ENCODE measurements around the gene INPP4B. TPM values are rescaled to one million over a fixed set of nuclear protein-coding genes. Genes with fewer than 3 reads are reported as not detected.

Gene INPP4B
- total and polyA plus RNA-seq, 2 donors (not counting 1 experiment from before 2014, with no cell fraction given), result 0.03 TPM; not detected in 1

GRCh38 chr4:141977433-141977832 lies 868.7 kb downstream of the INPP4B start:
- 78% methylated on average over 1 of the region's 3 CpGs for WGBS (ENCODE audit: insufficient coverage)
- ChIA-PET POLR2A (no interaction called here), CTCF (no interaction called here)
- Histone ChIP-seq H3K4me3 (ENCODE audit: control extremely low read depth in 1 of 5, extremely low read depth in 1 of 5, insufficient read depth in 1 of 5, low read depth in 2 of 5, low read length in 4 of 5) (no peak overlapping the region), H3K4me1 (ENCODE audit: control insufficient read depth in 2 of 2, insufficient read depth in 2 of 2, low read length in 2 of 2) (no peaks in the 10 kb centered on the region), H3K36me3 (replicated peaks in 1 of 2; ENCODE audit: control extremely low read depth in 1 of 2, control insufficient read depth in 1 of 2, extremely low read depth in 1 of 2, insufficient read depth in 2 of 2, low read length in 1 of 2) (no peaks in the 10 kb centered on the region), H3K27me3 (replicated peaks in 1 of 4; ENCODE audit: control extremely low read depth in 1 of 4, control insufficient read depth in 3 of 4, insufficient read depth in 4 of 4, low read length in 3 of 4) (no peaks in the 10 kb centered on the region), H4K20me1 (ENCODE audit: control insufficient read depth, insufficient read depth, low read length, poor library complexity, severe bottlenecking) (no peaks in the 10 kb centered on the region), H3K9me3 (ENCODE audit: control extremely low read depth in 1 of 3, control insufficient read depth in 2 of 3, insufficient read depth in 1 of 3, low read length in 2 of 3) (no peaks in the 10 kb centered on the region), H3K79me2 (ENCODE audit: control insufficient read depth, insufficient read depth, low read length) (no peaks in the 10 kb centered on the region), H3K4me2 (replicated peaks; ENCODE audit: low read depth, low read length, poor library complexity, severe bottlenecking) (no peak overlapping the region), H3K9ac (ENCODE audit: low read length) (no peak overlapping the region), H3K27ac (ENCODE audit: low read length in 2 of 2) (no peak overlapping the region), H2AFZ (ENCODE audit: insufficient read depth, low read depth, low read length, poor library complexity, severe bottlenecking) (no peak overlapping the region)
- DNase-seq (no peak), ATAC-seq (ENCODE audit: low read depth) (no peak)
- Mint-ChIP-seq H3K4me1 (no peaks in the 10 kb centered on the region), H3K4me3 (no peak overlapping the region), H3K9me3 (ENCODE audit: insufficient read depth) (no peaks in the 10 kb centered on the region), H3K27ac (no peak overlapping the region), H3K27me3 (no peaks in the 10 kb centered on the region)
- intact Hi-C loops (cut with micrococcal nuclease), result no loop called here
- TF ChIP-seq EZH2 (IDR thresholded peaks at IDR 0.05; ENCODE audit: borderline replicate concordance, insufficient read depth, low read depth, low read length, poor library complexity, severe bottlenecking) (no peak), CTCF (IDR thresholded peaks at IDR 0.05) (no peak)

Data from B cell (primary cell).